WTC11 (cell line): Measurements from ENCODE around the gene OBSL1. TPM values are rescaled to one million over a fixed set of nuclear protein-coding genes. Genes with fewer than 3 reads are reported as not detected.

Source experiments
- ATAC-seq: fragments of 200-7000 bp; cut with Tn5 transposase; 2 replicates; pipeline ENCODE4 v1.10.0; 2021; ENCODE audit warnings: mild to moderate bottlenecking, moderate library complexity
- CTCF ChIA-PET: fragments of 300-600 bp; sonication (Branson Sonifier 250); formaldehyde crosslinking; loops from one replicate; lab custom pipeline; 2021; ENCODE audit warnings: antibody characterized with exemption; lab: Charles Lee
- POLR2A ChIA-PET: fragments of 350-600 bp; sonication (Branson Sonifier 250); formaldehyde crosslinking; loops from one replicate; lab custom pipeline; 2021; ENCODE audit warnings: antibody characterized with exemption; lab: Charles Lee
- DNase-seq: peaks from one replicate; pipeline ENCODE4 v3.0.0; 2021; ENCODE audit warnings: low spot score
- H3K27ac Mint-ChIP-seq: 2 replicates; pipeline ENCODE4 v1.8.0; 2021; ENCODE audit warnings: mixed read lengths
- H3K27me3 Mint-ChIP-seq: 2 replicates; pipeline ENCODE4 v1.8.0; 2021; ENCODE audit warnings: low read depth, mild to moderate bottlenecking, moderate library complexity, mixed read lengths
- H3K36me3 Mint-ChIP-seq: 2 replicates; pipeline ENCODE4 v1.8.0; 2021; ENCODE audit warnings: mixed read lengths
- H3K4me1 Mint-ChIP-seq: 2 replicates; pipeline ENCODE4 v1.8.0; 2022; ENCODE audit warnings: mixed read lengths
- H3K4me3 Mint-ChIP-seq: 2 replicates; pipeline ENCODE4 v1.8.0; 2021; ENCODE audit warnings: mild to moderate bottlenecking, moderate library complexity, mixed read lengths
- H3K9me3 Mint-ChIP-seq: 2 replicates; pipeline ENCODE4 v1.8.0; 2021; ENCODE audit warnings: mixed read lengths
- AFF4 ChIP-seq: sonication (generic); formaldehyde crosslinking; IDR thresholded peaks from 2 replicates; pipeline ENCODE4 v1.8.1; 2023; ENCODE audit warnings: mild to moderate bottlenecking, missing genetic modification reagents, borderline replicate concordance
- ATF1 ChIP-seq: sonication (generic); formaldehyde crosslinking; IDR thresholded peaks from 2 replicates; pipeline ENCODE4 v1.8.1; 2023; ENCODE audit warnings: mild to moderate bottlenecking, moderate library complexity, missing genetic modification reagents
- CDX4 ChIP-seq: fragments of 250-450 bp; sonication (Bioruptor Pico); IDR thresholded peaks from 2 replicates; pipeline ENCODE4 v1.9.0; 2021; ENCODE audit warnings: moderate library complexity, mild to moderate bottlenecking, inconsistent platforms, borderline replicate concordance
- CREB1 ChIP-seq: sonication (generic); formaldehyde crosslinking; IDR thresholded peaks from 2 replicates; pipeline ENCODE4 v1.8.0; 2023; ENCODE audit warnings: mild to moderate bottlenecking, missing genetic modification reagents
- FOXJ3 ChIP-seq: sonication (generic); formaldehyde crosslinking; IDR thresholded peaks from 2 replicates; pipeline ENCODE4 v1.9.0; 2021; ENCODE audit warnings: missing genetic modification reagents, mild to moderate bottlenecking, borderline replicate concordance
- FOXK1 ChIP-seq: sonication (generic); formaldehyde crosslinking; IDR thresholded peaks from 2 replicates; pipeline ENCODE4 v1.8.0; 2022; ENCODE audit warnings: mild to moderate bottlenecking, moderate library complexity, missing genetic modification reagents
- FOXP1 ChIP-seq: sonication (generic); formaldehyde crosslinking; IDR thresholded peaks from 2 replicates; pipeline ENCODE4 v1.8.0; 2022; ENCODE audit warnings: missing genetic modification reagents, mild to moderate bottlenecking, moderate library complexity, borderline replicate concordance
- GTF2I ChIP-seq: fragments of 250-450 bp; sonication (Bioruptor Pico); conservative IDR thresholded peaks from 2 replicates; pipeline ENCODE4 v1.4.0; 2021; ENCODE audit warnings: mild to moderate bottlenecking
- HMGXB4 ChIP-seq: sonication (generic); formaldehyde crosslinking; IDR thresholded peaks from 2 replicates; pipeline ENCODE4 v1.8.1; 2023; ENCODE audit warnings: mild to moderate bottlenecking, moderate library complexity, missing genetic modification reagents
- MYBL2 ChIP-seq: sonication (generic); formaldehyde crosslinking; IDR thresholded peaks from 2 replicates; pipeline ENCODE4 v1.8.1; 2023; ENCODE audit warnings: mild to moderate bottlenecking, moderate library complexity, missing genetic modification reagents
- NFE2L1 ChIP-seq: sonication (generic); formaldehyde crosslinking; IDR thresholded peaks from 2 replicates; pipeline ENCODE4 v1.8.1; 2023; ENCODE audit warnings: missing genetic modification reagents
- NFYB ChIP-seq: sonication (generic); formaldehyde crosslinking; conservative IDR thresholded peaks from 2 replicates; pipeline ENCODE4 v1.8.0; 2022; ENCODE audit warnings: low read depth, missing genetic modification reagents
- NR1H2 ChIP-seq: sonication (generic); formaldehyde crosslinking; IDR thresholded peaks from 2 replicates; pipeline ENCODE4 v1.9.0; 2021; ENCODE audit warnings: mild to moderate bottlenecking, moderate library complexity, missing genetic modification reagents
- RELA ChIP-seq: sonication (generic); formaldehyde crosslinking; IDR thresholded peaks from 2 replicates; pipeline ENCODE4 v1.8.1; 2022; ENCODE audit warnings: missing genetic modification reagents, mild to moderate bottlenecking, borderline replicate concordance
- SOX15 ChIP-seq: fragments of 250-450 bp; sonication (Bioruptor Pico); IDR thresholded peaks from 2 replicates; pipeline ENCODE4 v1.9.0; 2021; ENCODE audit warnings: mild to moderate bottlenecking
- SP1 ChIP-seq: sonication (generic); formaldehyde crosslinking; conservative IDR thresholded peaks from 2 replicates; pipeline ENCODE4 v1.8.1; 2022; ENCODE audit warnings: missing genetic modification reagents
- TP53 ChIP-seq: sonication (generic); formaldehyde crosslinking; IDR thresholded peaks from 2 replicates; pipeline ENCODE4 v1.8.1; 2023; ENCODE audit warnings: mild to moderate bottlenecking, missing genetic modification reagents
- ZBTB21 ChIP-seq: sonication (generic); formaldehyde crosslinking; IDR thresholded peaks from 2 replicates; pipeline ENCODE4 v1.8.1; 2023; ENCODE audit warnings: mild to moderate bottlenecking, missing genetic modification reagents, borderline replicate concordance
- ZNF219 ChIP-seq: sonication (generic); formaldehyde crosslinking; IDR thresholded peaks from 2 replicates; pipeline ENCODE4 v1.8.0; 2023; ENCODE audit warnings: missing genetic modification reagents, mild to moderate bottlenecking, borderline replicate concordance
- ZNF423 ChIP-seq: fragments of 250-450 bp; sonication (Bioruptor Pico); IDR thresholded peaks from 2 replicates; pipeline ENCODE4 v2.1.2; 2022; ENCODE audit warnings: mild to moderate bottlenecking, moderate library complexity
- total RNA-seq: library from RNA; stranded (reverse); gene quantifications from 3 replicates; pipeline ENCODE4 v1.2.3, GENCODE V29; 2021
- TF ChIP-seq, protein P1 (sequence below): sonication (generic); formaldehyde crosslinking; IDR thresholded peaks from 2 replicates; pipeline ENCODE4 v1.8.0; 2022; ENCODE audit warnings: mild to moderate bottlenecking, missing genetic modification reagents
- TF ChIP-seq, protein P2 (sequence below): sonication (generic); formaldehyde crosslinking; conservative IDR thresholded peaks from 2 replicates; pipeline ENCODE4 v1.8.1; 2022; ENCODE audit warnings: mild to moderate bottlenecking, missing genetic modification reagents
- TF ChIP-seq, protein P3 (sequence below): sonication (generic); formaldehyde crosslinking; IDR thresholded peaks from 2 replicates; pipeline ENCODE4 v1.8.0; 2023; ENCODE audit warnings: missing genetic modification reagents, mild to moderate bottlenecking, borderline replicate concordance
- TF ChIP-seq, protein P4 (sequence below): sonication (generic); formaldehyde crosslinking; IDR thresholded peaks from 2 replicates; pipeline ENCODE4 v1.8.1; 2023; ENCODE audit warnings: mild to moderate bottlenecking, missing genetic modification reagents

The OBSL1 gene
- total RNA-seq, 1 experiment from 2014 or later = 159 TPM

DNA sequence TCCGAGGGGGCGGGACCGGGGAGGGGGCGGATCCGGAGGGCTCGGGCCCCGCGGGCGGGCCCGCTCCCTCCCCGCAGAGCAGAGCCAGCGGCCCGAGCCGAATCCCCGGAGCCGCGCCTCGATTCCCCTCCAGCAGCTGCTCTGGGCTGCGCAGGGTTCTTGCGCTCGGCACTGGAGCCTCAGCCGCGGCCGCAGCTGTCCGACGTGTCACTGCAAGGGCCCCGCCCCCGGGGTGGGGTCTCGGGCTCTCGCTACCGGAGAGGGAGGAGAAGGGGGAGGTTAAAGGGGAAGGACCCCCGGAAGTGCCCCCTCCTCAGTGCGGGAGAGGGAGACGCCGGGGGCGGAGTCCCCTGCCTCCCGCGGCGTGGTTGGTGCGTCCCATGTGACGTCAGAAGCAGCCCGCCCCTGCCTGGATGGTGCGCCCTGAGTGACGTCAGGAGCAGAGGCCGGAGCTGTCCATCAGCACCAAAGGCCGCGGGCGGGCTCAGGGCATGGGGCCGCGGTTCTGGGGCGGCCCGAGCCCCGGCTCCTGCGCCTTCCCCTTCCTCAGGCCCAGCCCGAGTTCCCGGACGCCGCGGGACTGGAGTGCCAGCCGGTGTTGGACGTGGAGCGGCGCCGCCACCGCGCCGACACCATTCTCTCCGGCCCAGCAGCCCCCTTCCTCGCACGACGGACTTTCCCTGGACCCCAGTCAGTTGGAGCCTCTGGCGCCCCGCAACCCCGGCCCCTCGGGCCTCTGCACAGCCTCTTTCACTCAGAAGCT, 27.6 kb downstream of the OBSL1 start, which contains the start of the genes CHPF and TMEM198:
Gene CHPF, minus strand, starts transcription at position 214 of the 763 bp plus-strand sequence. CDS start 271 bp downstream, outside the sequence.
Gene TMEM198, plus strand, starts transcription at position 433 of the 763 bp plus-strand sequence. CDS start 700 bp downstream, outside the sequence.
- ChIA-PET POLR2A (interaction anchor here (0.6 to 2.6 kb wide), 7 partner anchors 9 to 54 kb away, joined by 3 to 15 read pairs (median 3); partner anchors contain the start of genes GMPPA and STK11IP), CTCF (interaction anchor here (0.8 to 41.3 kb wide), 23 partner anchors 9 to 141 kb away, joined by 3 to 2316 read pairs (median 5); partner anchors contain the start of genes GMPPA, INHA, OBSL1 and SLC4A3)
- Mint-ChIP-seq H3K27me3 (peaks cover 28% of the 10 kb centered on the region), H3K4me3 (peak within 1 kb of the TSS; percentile 86), H3K9me3 (no peaks in the 10 kb centered on the region), H3K4me1 (peaks cover 18% of the 10 kb centered on the region), H3K36me3 (peaks cover 30% of the 10 kb centered on the region), H3K27ac (no peak within 1 kb of the TSS)
- ATAC-seq (peak; percentile 84), DNase-seq (peak; percentile 99)
- TF ChIP-seq, protein P1, sequence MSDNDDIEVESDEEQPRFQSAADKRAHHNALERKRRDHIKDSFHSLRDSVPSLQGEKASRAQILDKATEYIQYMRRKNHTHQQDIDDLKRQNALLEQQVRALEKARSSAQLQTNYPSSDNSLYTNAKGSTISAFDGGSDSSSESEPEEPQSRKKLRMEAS (CRISPR knock-in tag) = 0 out of 2 replicates have a peak, but pooled peaks have one; percentile 18
- TF ChIP-seq SOX15 (CRISPR knock-in tag) (no peak), FOXJ3 (CRISPR knock-in tag) (no peak), NFYB (CRISPR knock-in tag) (peak; percentile 47), NFE2L1 (CRISPR knock-in tag) (peak; percentile 79; the same call in 1 of the 2 replicates), ATF1 (peak; percentile 36; the same call in 1 of the 2 replicates), GTF2I (CRISPR knock-in tag) (no peak), AFF4 (CRISPR knock-in tag) (no peak), TP53 (CRISPR knock-in tag) (peak; percentile 68; the same call in 1 of the 2 replicates), FOXP1 (CRISPR knock-in tag) (peak; percentile 88), CDX4 (CRISPR knock-in tag) (no peak), SP1 (peak; percentile 96), NR1H2 (CRISPR knock-in tag) (no peak), ZNF423 (no peak), CREB1 (CRISPR knock-in tag) (no peak), ZBTB21 (CRISPR knock-in tag) (peak; percentile 99), MYBL2 (CRISPR knock-in tag) (peak; percentile 67; the same call in 1 of the 2 replicates), RELA (CRISPR knock-in tag) (no peak), FOXK1 (CRISPR knock-in tag) (peak; percentile 93; the same call in 1 of the 2 replicates), HMGXB4 (no peak), ZNF219 (CRISPR knock-in tag) (no peak)
- TF ChIP-seq, protein P2, sequence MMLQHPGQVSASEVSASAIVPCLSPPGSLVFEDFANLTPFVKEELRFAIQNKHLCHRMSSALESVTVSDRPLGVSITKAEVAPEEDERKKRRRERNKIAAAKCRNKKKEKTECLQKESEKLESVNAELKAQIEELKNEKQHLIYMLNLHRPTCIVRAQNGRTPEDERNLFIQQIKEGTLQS = 0 out of 2 replicates have a peak, but pooled peaks have one; percentile 32
- TF ChIP-seq, protein P3, sequence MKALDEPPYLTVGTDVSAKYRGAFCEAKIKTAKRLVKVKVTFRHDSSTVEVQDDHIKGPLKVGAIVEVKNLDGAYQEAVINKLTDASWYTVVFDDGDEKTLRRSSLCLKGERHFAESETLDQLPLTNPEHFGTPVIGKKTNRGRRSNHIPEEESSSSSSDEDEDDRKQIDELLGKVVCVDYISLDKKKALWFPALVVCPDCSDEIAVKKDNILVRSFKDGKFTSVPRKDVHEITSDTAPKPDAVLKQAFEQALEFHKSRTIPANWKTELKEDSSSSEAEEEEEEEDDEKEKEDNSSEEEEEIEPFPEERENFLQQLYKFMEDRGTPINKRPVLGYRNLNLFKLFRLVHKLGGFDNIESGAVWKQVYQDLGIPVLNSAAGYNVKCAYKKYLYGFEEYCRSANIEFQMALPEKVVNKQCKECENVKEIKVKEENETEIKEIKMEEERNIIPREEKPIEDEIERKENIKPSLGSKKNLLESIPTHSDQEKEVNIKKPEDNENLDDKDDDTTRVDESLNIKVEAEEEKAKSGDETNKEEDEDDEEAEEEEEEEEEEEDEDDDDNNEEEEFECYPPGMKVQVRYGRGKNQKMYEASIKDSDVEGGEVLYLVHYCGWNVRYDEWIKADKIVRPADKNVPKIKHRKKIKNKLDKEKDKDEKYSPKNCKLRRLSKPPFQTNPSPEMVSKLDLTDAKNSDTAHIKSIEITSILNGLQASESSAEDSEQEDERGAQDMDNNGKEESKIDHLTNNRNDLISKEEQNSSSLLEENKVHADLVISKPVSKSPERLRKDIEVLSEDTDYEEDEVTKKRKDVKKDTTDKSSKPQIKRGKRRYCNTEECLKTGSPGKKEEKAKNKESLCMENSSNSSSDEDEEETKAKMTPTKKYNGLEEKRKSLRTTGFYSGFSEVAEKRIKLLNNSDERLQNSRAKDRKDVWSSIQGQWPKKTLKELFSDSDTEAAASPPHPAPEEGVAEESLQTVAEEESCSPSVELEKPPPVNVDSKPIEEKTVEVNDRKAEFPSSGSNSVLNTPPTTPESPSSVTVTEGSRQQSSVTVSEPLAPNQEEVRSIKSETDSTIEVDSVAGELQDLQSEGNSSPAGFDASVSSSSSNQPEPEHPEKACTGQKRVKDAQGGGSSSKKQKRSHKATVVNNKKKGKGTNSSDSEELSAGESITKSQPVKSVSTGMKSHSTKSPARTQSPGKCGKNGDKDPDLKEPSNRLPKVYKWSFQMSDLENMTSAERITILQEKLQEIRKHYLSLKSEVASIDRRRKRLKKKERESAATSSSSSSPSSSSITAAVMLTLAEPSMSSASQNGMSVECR (CRISPR knock-in tag) = 0 out of 2 replicates have a peak, but pooled peaks have one; percentile 57
- TF ChIP-seq, protein P4, sequence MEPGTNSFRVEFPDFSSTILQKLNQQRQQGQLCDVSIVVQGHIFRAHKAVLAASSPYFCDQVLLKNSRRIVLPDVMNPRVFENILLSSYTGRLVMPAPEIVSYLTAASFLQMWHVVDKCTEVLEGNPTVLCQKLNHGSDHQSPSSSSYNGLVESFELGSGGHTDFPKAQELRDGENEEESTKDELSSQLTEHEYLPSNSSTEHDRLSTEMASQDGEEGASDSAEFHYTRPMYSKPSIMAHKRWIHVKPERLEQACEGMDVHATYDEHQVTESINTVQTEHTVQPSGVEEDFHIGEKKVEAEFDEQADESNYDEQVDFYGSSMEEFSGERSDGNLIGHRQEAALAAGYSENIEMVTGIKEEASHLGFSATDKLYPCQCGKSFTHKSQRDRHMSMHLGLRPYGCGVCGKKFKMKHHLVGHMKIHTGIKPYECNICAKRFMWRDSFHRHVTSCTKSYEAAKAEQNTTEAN (CRISPR knock-in tag) = peak; percentile 83
